Skeletal muscle tissue (tissue), 4 donors: ENCODE data around the gene PODN. TPM values are rescaled to one million over a fixed set of nuclear protein-coding genes. Genes with fewer than 3 reads are reported as not detected.

Experiments
- H3K27ac ChIP-seq: one replicate; pipeline ENCODE4 v1.7.0; 2013; ENCODE audit warnings: mild to moderate bottlenecking, low read depth, low read length, inconsistent platforms
- H3K27me3 ChIP-seq, 3 donors: one replicate each; pipeline ENCODE4 v1.7.0; 2013; ENCODE audit warnings: low read length in 3 of 3; ENCODE audit not compliant: control insufficient read depth in 3 of 3, insufficient read depth in 3 of 3
- H3K36me3 ChIP-seq, 3 donors: one replicate each; pipeline ENCODE4 v1.7.0; 2013; ENCODE audit warnings: low read length in 3 of 3; ENCODE audit not compliant: control insufficient read depth in 3 of 3, insufficient read depth in 3 of 3
- H3K4me1 ChIP-seq, 3 donors: one replicate each; pipeline ENCODE4 v1.7.0; 2013; ENCODE audit warnings: low read length in 3 of 3, mild to moderate bottlenecking in 3 of 3; ENCODE audit not compliant: control insufficient read depth in 3 of 3, insufficient read depth in 3 of 3
- H3K4me3 ChIP-seq, 3 donors: one replicate each; pipeline ENCODE4 v1.7.0; 2013; ENCODE audit warnings: low read length in 3 of 3
- H3K9ac ChIP-seq, 3 donors: one replicate each; pipeline ENCODE4 v1.7.0; 2013; ENCODE audit warnings: low read length in 3 of 3, mild to moderate bottlenecking in 3 of 3, moderate library complexity in 2 of 3, low read depth in 1 of 3
- H3K9me3 ChIP-seq, 3 donors: one replicate each; pipeline ENCODE4 v1.7.0; 2013; ENCODE audit warnings: low read length in 3 of 3; ENCODE audit not compliant: control insufficient read depth in 3 of 3
- total RNA-seq: library from RNA; depleted of rRNA; stranded (reverse); fragments of >200 nt; gene quantifications from one replicate; pipeline ENCODE4 v1.2.3, GENCODE V29; 2014
- donor health status: Osteomylitis.

The PODN gene
- total RNA-seq, 1 donor from 2014 or later, result 3.7 TPM

DNA sequence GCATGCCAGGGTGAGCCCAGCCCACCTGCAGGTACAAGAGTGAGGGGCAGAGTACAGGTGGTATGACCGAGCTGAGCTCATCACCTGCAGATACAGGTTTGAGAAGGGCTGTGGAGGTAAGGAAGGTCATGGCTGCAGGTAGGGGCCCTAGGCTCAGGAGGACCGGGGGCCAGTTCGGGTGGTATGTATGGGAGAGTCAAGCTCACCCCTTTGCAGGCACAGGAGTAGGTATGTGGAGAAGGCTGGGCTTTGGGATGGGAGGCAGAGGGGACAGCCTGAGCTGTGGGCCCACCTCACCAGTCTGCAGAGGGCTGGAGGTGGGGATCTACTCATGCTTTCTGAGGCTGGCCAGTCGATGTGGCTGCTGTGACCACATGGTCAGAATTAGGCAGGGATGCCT, 17.2 kb downstream of the PODN start:
- Histone ChIP-seq H3K36me3 (peaks cover 4 to 6% (median 6%) of the 10 kb centered on the region in 3 donors), H3K27ac (no peak overlapping the region), H3K9me3 (no peaks in the 10 kb centered on the region), H3K4me1 (peaks cover 0 to 7% (median 0%) of the 10 kb centered on the region in 3 donors), H3K4me3 (no peak overlapping the region), H3K27me3 (no peaks in the 10 kb centered on the region), H3K9ac (no peak overlapping the region)

DNA sequence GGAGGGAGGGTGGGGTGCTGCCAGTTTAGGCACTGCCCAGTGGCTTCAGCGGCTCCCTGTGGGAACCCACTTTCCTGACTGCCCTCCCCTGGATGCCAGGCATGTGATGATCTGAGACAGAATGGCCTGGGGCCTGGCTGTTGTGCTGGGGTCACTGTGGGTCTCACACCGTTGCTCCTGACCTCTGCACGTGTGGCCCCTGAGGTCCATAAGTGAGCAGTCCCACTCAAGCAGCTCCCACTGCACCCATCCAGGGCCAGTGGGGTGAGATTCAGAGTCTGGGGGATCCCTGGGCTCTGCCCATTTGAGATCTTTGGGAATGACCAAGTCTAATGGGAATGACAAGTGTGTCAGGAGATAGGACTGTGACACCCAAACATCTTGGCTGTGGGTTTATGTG, 18.0 kb downstream of the PODN start:
- Histone ChIP-seq H3K4me3 (no peak overlapping the region), H3K4me1 (peaks cover 0 to 7% (median 0%) of the 10 kb centered on the region in 3 donors), H3K9ac (no peak overlapping the region), H3K27me3 (no peaks in the 10 kb centered on the region), H3K9me3 (no peaks in the 10 kb centered on the region), H3K27ac (no peak overlapping the region), H3K36me3 (peaks cover 4 to 6% (median 6%) of the 10 kb centered on the region in 3 donors)

DNA sequence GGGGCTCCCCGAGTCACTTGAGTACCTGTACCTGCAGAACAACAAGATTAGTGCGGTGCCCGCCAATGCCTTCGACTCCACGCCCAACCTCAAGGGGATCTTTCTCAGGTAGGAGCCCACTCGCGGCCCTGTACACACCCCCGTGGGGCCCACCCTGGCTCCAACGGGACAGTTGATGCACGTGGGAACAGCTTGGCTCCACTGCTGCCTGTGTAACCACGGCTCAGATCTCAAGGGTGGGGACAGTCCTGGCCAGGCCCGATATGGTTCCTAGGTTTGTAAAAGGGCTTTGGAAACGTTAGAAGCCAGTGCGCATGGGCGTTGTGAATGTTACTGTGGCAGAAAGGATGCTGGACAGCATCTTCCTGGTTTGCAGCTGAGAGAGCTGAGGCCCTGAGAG, 18.8 kb downstream of the PODN start:
- H3K9ac ChIP-seq, result no peak overlapping the region
- H3K4me1 ChIP-seq, result peaks cover 0 to 7% (median 0%) of the 10 kb centered on the region in 3 donors
- no peak overlapping the region for H3K4me3 ChIP-seq
- no peak overlapping the region for H3K27ac ChIP-seq
- no peaks in the 10 kb centered on the region for H3K27me3 ChIP-seq
- peaks cover 4 to 6% (median 6%) of the 10 kb centered on the region in 3 donors for H3K36me3 ChIP-seq
- H3K9me3 ChIP-seq, result no peaks in the 10 kb centered on the region

DNA sequence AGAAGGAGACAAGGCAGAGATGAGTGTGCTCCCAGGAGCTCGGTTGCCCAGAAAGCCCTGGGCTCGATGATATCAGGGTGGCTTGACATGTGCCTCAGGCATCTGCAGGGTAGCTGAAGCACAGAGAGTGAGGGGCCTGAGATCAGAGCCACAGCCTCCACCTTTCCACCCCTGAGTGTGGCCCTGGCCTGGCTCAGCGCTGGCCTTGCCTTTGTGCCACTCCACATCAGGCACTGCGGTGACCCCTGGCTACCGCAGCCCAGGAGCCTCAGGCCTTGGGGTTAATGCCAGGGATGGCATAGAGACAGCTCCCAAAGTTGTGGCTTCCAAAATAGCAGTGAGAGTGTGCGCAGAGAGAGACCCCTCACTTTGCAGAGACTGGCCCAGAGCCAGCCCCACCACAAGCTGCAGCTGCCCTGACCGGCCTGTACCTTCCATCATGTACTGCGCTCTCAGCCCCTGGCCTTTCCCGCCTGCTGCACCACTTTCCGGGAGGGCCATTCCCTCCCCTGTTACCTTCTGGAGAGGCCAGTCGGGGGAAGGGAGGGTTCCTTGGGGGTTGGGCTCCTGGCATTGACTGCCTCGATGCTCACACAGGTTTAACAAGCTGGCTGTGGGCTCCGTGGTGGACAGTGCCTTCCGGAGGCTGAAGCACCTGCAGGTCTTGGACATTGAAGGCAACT, 19.5 kb downstream of the PODN start:
- no peak overlapping the region for H3K4me3 ChIP-seq
- no peak overlapping the region for H3K27ac ChIP-seq
- peaks cover 0 to 7% (median under 1%) of the 10 kb centered on the region in 3 donors for H3K4me1 ChIP-seq
- H3K36me3 ChIP-seq, result peaks cover 4 to 6% (median 6%) of the 10 kb centered on the region in 3 donors
- no peaks in the 10 kb centered on the region for H3K27me3 ChIP-seq
- no peaks in the 10 kb centered on the region for H3K9me3 ChIP-seq
- no peak overlapping the region for H3K9ac ChIP-seq

DNA sequence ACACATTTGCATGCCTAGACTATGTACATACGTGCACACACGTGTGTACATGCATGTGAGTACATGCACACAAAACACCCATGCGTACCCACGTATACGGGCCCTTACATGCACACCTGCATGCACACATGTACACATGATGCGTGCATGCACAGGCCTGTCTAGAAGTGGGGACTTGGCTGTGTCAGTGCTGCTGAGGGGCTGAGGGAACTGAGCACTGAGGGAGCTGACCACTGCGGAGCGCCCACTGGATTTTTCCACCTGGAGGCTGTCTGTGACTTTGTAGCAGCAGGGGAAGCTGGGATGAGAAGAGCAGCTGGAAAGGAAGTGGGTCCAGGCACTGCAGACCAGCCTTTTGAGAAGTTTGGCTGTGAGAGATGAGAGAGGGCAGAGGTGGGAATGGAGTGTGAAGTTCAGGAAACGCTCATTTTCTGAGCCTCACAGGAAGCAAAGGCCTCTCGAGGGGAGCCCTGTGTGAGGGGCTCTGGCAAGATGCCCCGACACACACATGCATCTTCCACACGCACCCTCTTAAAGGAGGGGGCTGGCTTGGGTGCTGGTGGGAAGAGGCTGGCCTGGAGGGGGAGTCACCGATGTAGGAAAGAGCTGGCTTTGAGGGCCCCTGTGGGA, 20.9 kb downstream of the PODN start:
- H3K4me1 ChIP-seq, result peaks cover 0 to 7% (median 2%) of the 10 kb centered on the region in 3 donors
- no peak overlapping the region for H3K9ac ChIP-seq
- peaks cover 4 to 6% (median 6%) of the 10 kb centered on the region in 3 donors for H3K36me3 ChIP-seq
- no peaks in the 10 kb centered on the region for H3K27me3 ChIP-seq
- H3K4me3 ChIP-seq, result no peak overlapping the region
- no peaks in the 10 kb centered on the region for H3K9me3 ChIP-seq
- no peak overlapping the region for H3K27ac ChIP-seq

DNA sequence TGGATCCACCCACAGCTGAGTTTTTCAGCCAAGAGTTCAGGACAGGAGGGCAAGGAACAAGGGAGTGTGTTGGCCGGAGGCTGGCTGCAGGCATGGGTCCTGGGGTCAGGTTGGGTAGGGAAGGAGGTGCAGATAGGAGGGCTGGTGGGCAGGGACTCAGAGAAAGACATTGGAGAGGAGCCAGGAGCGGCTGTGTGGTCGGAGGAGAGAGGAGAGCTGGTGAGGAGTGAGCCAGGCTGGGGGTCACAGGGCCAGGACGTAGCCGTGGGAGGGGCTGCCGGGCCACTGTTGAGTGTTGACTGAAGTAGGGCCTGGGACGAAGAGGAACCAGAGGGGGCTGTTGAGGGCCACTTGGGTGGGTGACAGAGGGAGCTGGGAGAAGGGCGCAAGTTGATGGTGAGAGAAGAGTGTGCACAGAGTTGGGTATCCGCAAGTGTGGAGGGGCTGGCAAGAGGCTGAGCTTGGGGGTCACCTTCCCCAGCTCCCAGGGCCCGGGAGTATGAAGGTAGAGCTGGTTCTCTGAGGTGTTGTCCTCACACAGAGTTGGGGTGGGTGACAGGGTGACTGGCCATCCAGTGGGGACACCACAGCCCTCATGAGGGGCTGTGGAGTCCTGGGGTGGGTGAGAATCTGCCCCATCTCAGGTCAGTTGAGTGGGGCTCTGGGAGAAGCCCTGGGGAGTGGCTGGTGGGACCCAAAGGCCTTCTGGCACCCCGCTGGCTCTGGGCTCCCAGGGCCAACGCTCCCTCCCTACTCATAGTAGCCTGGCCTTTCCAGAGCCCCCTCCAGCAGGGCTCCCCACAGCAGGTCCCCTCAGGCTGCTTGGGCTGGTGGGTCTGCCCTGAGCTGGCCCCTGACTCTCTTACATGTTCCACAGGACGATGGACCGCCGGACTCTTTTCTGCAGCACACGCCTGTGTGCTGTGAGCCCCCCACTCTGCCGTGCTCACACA, 21.9 kb downstream of the PODN start:
- Histone ChIP-seq H3K4me1 (peaks cover 0 to 7% (median 2%) of the 10 kb centered on the region in 3 donors), H3K4me3 (no peak overlapping the region), H3K27me3 (no peaks in the 10 kb centered on the region), H3K27ac (no peak overlapping the region), H3K9me3 (no peaks in the 10 kb centered on the region), H3K9ac (no peak overlapping the region), H3K36me3 (peaks cover 4 to 6% (median 4%) of the 10 kb centered on the region in 3 donors)

DNA sequence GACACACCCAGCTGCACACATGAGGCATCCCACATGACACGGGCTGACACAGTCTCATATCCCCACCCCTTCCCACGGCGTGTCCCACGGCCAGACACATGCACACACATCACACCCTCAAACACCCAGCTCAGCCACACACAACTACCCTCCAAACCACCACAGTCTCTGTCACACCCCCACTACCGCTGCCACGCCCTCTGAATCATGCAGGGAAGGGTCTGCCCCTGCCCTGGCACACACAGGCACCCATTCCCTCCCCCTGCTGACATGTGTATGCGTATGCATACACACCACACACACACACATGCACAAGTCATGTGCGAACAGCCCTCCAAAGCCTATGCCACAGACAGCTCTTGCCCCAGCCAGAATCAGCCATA, 22.6 kb downstream of the PODN start:
- Histone ChIP-seq H3K9me3 (no peaks in the 10 kb centered on the region), H3K4me3 (no peak overlapping the region), H3K36me3 (peaks cover 4 to 6% (median 4%) of the 10 kb centered on the region in 3 donors), H3K27me3 (no peaks in the 10 kb centered on the region), H3K27ac (no peak overlapping the region), H3K9ac (no peak overlapping the region), H3K4me1 (peaks cover 0 to 7% (median 2%) of the 10 kb centered on the region in 3 donors)

DNA sequence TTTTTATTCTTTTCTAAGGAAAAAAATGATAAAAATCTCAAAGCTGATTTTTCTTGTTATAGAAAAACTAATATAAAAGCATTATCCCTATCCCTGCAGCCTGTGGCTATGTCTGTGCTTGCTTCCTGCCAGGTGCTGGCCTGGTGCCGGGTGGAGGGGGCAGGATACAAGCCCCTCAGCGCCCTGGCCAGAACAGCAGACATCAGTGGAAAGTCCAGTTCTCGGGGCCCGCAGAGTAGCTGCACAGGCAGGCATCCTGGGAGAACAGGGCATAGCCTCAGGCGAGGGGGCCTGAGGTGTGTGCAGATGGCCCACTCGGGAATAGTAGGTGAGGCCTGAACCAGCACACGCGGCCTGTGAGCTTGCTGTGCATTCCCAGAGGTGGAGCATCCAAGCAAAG, 23.4 kb downstream of the PODN start:
- Histone ChIP-seq H3K27me3 (no peaks in the 10 kb centered on the region), H3K9me3 (no peaks in the 10 kb centered on the region), H3K36me3 (peaks cover 4 to 6% (median 4%) of the 10 kb centered on the region in 3 donors), H3K27ac (no peak overlapping the region), H3K9ac (no peak overlapping the region), H3K4me1 (peaks cover 0 to 7% (median 2%) of the 10 kb centered on the region in 3 donors), H3K4me3 (no peak overlapping the region)

DNA sequence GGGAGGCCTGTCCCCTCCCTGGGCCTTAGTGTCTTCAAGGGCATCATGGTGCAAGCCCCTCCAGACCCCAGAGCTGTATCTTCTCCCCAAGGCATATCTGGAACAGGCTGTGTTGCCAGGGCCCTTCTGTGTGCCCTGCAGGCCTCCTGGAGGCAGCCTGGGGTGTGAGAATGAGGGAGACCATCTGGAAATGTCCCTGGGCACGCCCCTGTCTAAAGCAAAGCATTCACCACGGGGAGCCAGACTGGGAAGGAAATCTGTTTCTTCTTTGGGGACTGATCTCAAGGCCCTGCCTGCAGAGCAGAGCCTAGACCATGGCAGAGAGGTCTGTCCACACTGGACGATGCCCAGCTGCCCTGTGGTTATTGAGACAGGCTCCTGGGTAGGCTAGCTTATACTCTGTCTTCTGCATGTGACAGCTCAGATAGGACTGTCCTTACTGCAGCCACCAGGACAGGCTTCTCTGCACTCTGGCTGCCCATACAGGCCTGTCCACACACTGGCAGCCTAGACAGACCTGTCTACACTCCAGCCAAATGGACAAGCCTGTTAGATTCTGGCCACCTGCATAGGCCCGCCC, 24.6 kb downstream of the PODN start:
- no peaks in the 10 kb centered on the region for H3K9me3 ChIP-seq
- H3K36me3 ChIP-seq, result peaks cover 4 to 5% (median 4%) of the 10 kb centered on the region in 3 donors
- H3K9ac ChIP-seq, result no peak overlapping the region
- H3K27me3 ChIP-seq, result peaks cover 0 to 3% (median 0%) of the 10 kb centered on the region in 3 donors
- peaks cover 0 to 9% (median 7%) of the 10 kb centered on the region in 3 donors for H3K4me1 ChIP-seq
- H3K4me3 ChIP-seq, result no peak overlapping the region
- H3K27ac ChIP-seq, result no peak overlapping the region
